ENCODE measurements around the gene OPA1. TPM values are rescaled to one million over a fixed set of nuclear protein-coding genes. Genes with fewer than 3 reads are reported as not detected.

OPA1 gene
- total and polyA plus RNA-seq, 2 experiments from 2014 or later = 24.9 to 89.9 TPM

- Histone ChIP-seq H3K27me3 (ENCODE audit: insufficient read depth) (peaks cover 7% of the 10 kb centered on the region), H4K20me1 (replicated peaks; ENCODE audit: insufficient read depth) (peaks cover 4% of the 10 kb centered on the region), H3K79me2 (replicated peaks; ENCODE audit: insufficient read depth) (peaks cover 69% of the 10 kb centered on the region), H2AFZ (no peak overlapping the region), H3K4me2 (peak overlapping the region; percentile 99), H3K9me2 (ENCODE audit: insufficient read depth) (0 out of 2 replicates have a peak, but pooled peaks cover 7% of the 10 kb centered on the region), H3K4me3 (peak overlapping the region; percentile 88), H3K36me3 (ENCODE audit: insufficient read depth) (no peaks in the 10 kb centered on the region; the same call in 1 of the 2 replicates), H3K4me1 (ENCODE audit: insufficient read depth) (peaks cover 17% of the 10 kb centered on the region; the same call in 1 of the 2 replicates), H3K27ac (ENCODE audit: low read depth) (peak overlapping the region; percentile 73), H3F3A (replicated peaks; ENCODE audit: low read depth) (no peaks in the 10 kb centered on the region)
- Mint-ChIP-seq H3K27me3 (ENCODE audit: insufficient read depth, low read depth, poor library complexity) (peaks cover 17% of the 10 kb centered on the region), H3K36me3 (ENCODE audit: low read depth) (peaks cover 20% of the 10 kb centered on the region), H3K9me3 (no peaks in the 10 kb centered on the region; the same call in 2 of the 3 replicates), H3K4me1 (peaks cover 25% of the 10 kb centered on the region), H3K27ac (peak overlapping the region; percentile 37; the same call in 1 of the 2 replicates), H3K4me3 (peak overlapping the region; percentile 97)
- ATAC-seq = no peak
- peak; percentile 42 for DNase-seq (ENCODE audit: low spot score)
- TF ChIP-seq STAT1 (IDR thresholded peaks at IDR 0.05; ENCODE audit: unreplicated experiment) = no peak
- no peak for TF ChIP-seq CTCF (conservative IDR thresholded peaks at IDR 0.05; ENCODE audit: low read depth in 2 of 2)
- no peak for TF ChIP-seq EZH2phosphoT487 (IDR thresholded peaks at IDR 0.05; ENCODE audit: unreplicated experiment)
- no peak for TF ChIP-seq JUNB (IDR thresholded peaks at IDR 0.05; ENCODE audit: unreplicated experiment)
- no peak for TF ChIP-seq POLR2AphosphoS5 (IDR thresholded peaks at IDR 0.05; ENCODE audit: low read depth)
- no peak for TF ChIP-seq ZNF462 (CRISPR knock-in tag; IDR thresholded peaks at IDR 0.05)
- TF ChIP-seq ETS1 (IDR thresholded peaks at IDR 0.05) = no peak
- no peak for TF ChIP-seq EZH2 (IDR thresholded peaks at IDR 0.05; ENCODE audit: low read depth, unreplicated experiment)
Measured at GRCh38 chr3:193594946-193595689, 2.1 kb downstream of the OPA1 start.

All from GM23338 (cell line).